Measurements from ENCODE around the gene NCKAP5. TPM values are rescaled to one million over a fixed set of nuclear protein-coding genes. Genes with fewer than 3 reads are reported as not detected.

Gene NCKAP5
- total and polyA plus RNA-seq, 2 experiments from 2014 or later = 0.65 to 0.86 TPM

GRCh38 chr2:132951008-132951714 is 617.1 kb downstream of the NCKAP5 start:
- no peaks in the 10 kb centered on the region for H3F3A ChIP-seq (ENCODE audit: insufficient read depth)
- H3K9ac ChIP-seq = no peak overlapping the region
- H2AFZ ChIP-seq = no peak overlapping the region
- in situ Hi-C loops (cut with MboI) = no loop called here
- no peak for DNase-seq
- no peak overlapping the region for H3K4me3 ChIP-seq
- no peaks in the 10 kb centered on the region for H3K27me3 ChIP-seq (replicated peaks; ENCODE audit: insufficient read depth)
- 43 to 46% methylated on average over 8 of the region's 8 CpGs for WGBS, 2 experiments (ENCODE audit: low coverage in 1 of 2, low lambda C conversion rate in 2 of 2, missing lambda C conversion rate in 2 of 2)
- TF ChIP-seq EZH2phosphoT487 (IDR thresholded peaks at IDR 0.05; ENCODE audit: insufficient read depth, low read depth) (no peak), EZH2 (IDR thresholded peaks at IDR 0.05; ENCODE audit: insufficient read depth, poor library complexity, severe bottlenecking) (no peak)
- H3K27ac ChIP-seq = no peak overlapping the region
- no peaks in the 10 kb centered on the region for H4K20me1 ChIP-seq (ENCODE audit: insufficient read depth)
- no peaks in the 10 kb centered on the region for H3K36me3 ChIP-seq (ENCODE audit: low read depth)
- no peaks in the 10 kb centered on the region for H3K79me2 ChIP-seq (ENCODE audit: insufficient read depth)
- H3K4me2 ChIP-seq (ENCODE audit: unreplicated experiment) = no peak overlapping the region
- H3K9me3 ChIP-seq (ENCODE audit: low read depth) = no peaks in the 10 kb centered on the region
- no peaks in the 10 kb centered on the region for H3K4me1 ChIP-seq (ENCODE audit: insufficient read depth)
- H3K9me2 ChIP-seq (ENCODE audit: insufficient read depth) = no peaks in the 10 kb centered on the region

- no peaks in the 10 kb centered on the region for H3F3A ChIP-seq (ENCODE audit: insufficient read depth)
- H3K27ac ChIP-seq = no peak overlapping the region
- no peak overlapping the region for H2AFZ ChIP-seq
- no peaks in the 10 kb centered on the region for H4K20me1 ChIP-seq (ENCODE audit: insufficient read depth)
- no peak for DNase-seq
- H3K27me3 ChIP-seq (replicated peaks; ENCODE audit: insufficient read depth) = no peaks in the 10 kb centered on the region
- WGBS, 2 experiments (ENCODE audit: low coverage in 1 of 2, low lambda C conversion rate in 2 of 2, missing lambda C conversion rate in 2 of 2) = 59 to 73% methylated on average over 3 of the region's 3 CpGs
- no peaks in the 10 kb centered on the region for H3K4me1 ChIP-seq (ENCODE audit: insufficient read depth)
- H3K36me3 ChIP-seq (ENCODE audit: low read depth) = no peaks in the 10 kb centered on the region
- no peak overlapping the region for H3K4me3 ChIP-seq
- no peak for TF ChIP-seq EZH2 (IDR thresholded peaks at IDR 0.05; ENCODE audit: insufficient read depth, poor library complexity, severe bottlenecking)
- no peak for TF ChIP-seq EZH2phosphoT487 (IDR thresholded peaks at IDR 0.05; ENCODE audit: insufficient read depth, low read depth)
- H3K9me2 ChIP-seq (ENCODE audit: insufficient read depth) = no peaks in the 10 kb centered on the region
- H3K4me2 ChIP-seq (ENCODE audit: unreplicated experiment) = no peak overlapping the region
- no peaks in the 10 kb centered on the region for H3K79me2 ChIP-seq (ENCODE audit: insufficient read depth)
- no peak overlapping the region for H3K9ac ChIP-seq
- in situ Hi-C loops (cut with MboI) = no loop called here
- no peaks in the 10 kb centered on the region for H3K9me3 ChIP-seq (ENCODE audit: low read depth)
These were observed 619.2 kb downstream of the NCKAP5 start for GRCh38 chr2:132949108-132949507.

- H3K27ac ChIP-seq = no peak overlapping the region
- in situ Hi-C loops (cut with MboI) = no loop called here
- no peak overlapping the region for H2AFZ ChIP-seq
- H4K20me1 ChIP-seq (ENCODE audit: insufficient read depth) = no peaks in the 10 kb centered on the region
- H3K9me2 ChIP-seq (ENCODE audit: insufficient read depth) = no peaks in the 10 kb centered on the region
- H3K9me3 ChIP-seq (ENCODE audit: low read depth) = no peaks in the 10 kb centered on the region
- H3K4me3 ChIP-seq = no peak overlapping the region
- WGBS, 2 experiments (ENCODE audit: low coverage in 1 of 2, low lambda C conversion rate in 2 of 2, missing lambda C conversion rate in 2 of 2) = 65 to 69% methylated on average over 6 of the region's 6 CpGs
- no peak for TF ChIP-seq EZH2phosphoT487 (IDR thresholded peaks at IDR 0.05; ENCODE audit: insufficient read depth, low read depth)
- TF ChIP-seq EZH2 (IDR thresholded peaks at IDR 0.05; ENCODE audit: insufficient read depth, poor library complexity, severe bottlenecking) = no peak
- H3F3A ChIP-seq (ENCODE audit: insufficient read depth) = no peaks in the 10 kb centered on the region
- H3K27me3 ChIP-seq (replicated peaks; ENCODE audit: insufficient read depth) = no peaks in the 10 kb centered on the region
- no peaks in the 10 kb centered on the region for H3K4me1 ChIP-seq (ENCODE audit: insufficient read depth)
- no peak overlapping the region for H3K4me2 ChIP-seq (ENCODE audit: unreplicated experiment)
- no peak overlapping the region for H3K9ac ChIP-seq
- no peak for DNase-seq
- no peaks in the 10 kb centered on the region for H3K79me2 ChIP-seq (ENCODE audit: insufficient read depth)
- H3K36me3 ChIP-seq (ENCODE audit: low read depth) = no peaks in the 10 kb centered on the region
These were observed 620.1 kb downstream of the NCKAP5 start for GRCh38 chr2:132948211-132948610.

GRCh38 chr2:132943829-132944228 is 624.4 kb downstream of the NCKAP5 start:
- TF ChIP-seq EZH2phosphoT487 (IDR thresholded peaks at IDR 0.05; ENCODE audit: insufficient read depth, low read depth) (no peak), EZH2 (IDR thresholded peaks at IDR 0.05; ENCODE audit: insufficient read depth, poor library complexity, severe bottlenecking) (no peak)
- Histone ChIP-seq H4K20me1 (ENCODE audit: insufficient read depth) (no peaks in the 10 kb centered on the region), H3K4me3 (no peak overlapping the region), H3K9ac (no peak overlapping the region), H3K79me2 (ENCODE audit: insufficient read depth) (no peaks in the 10 kb centered on the region), H3K9me2 (ENCODE audit: insufficient read depth) (no peaks in the 10 kb centered on the region), H3K36me3 (ENCODE audit: low read depth) (no peaks in the 10 kb centered on the region), H3K4me2 (ENCODE audit: unreplicated experiment) (no peak overlapping the region), H3F3A (ENCODE audit: insufficient read depth) (no peaks in the 10 kb centered on the region), H2AFZ (no peak overlapping the region), H3K27ac (no peak overlapping the region), H3K27me3 (replicated peaks; ENCODE audit: insufficient read depth) (no peaks in the 10 kb centered on the region), H3K9me3 (ENCODE audit: low read depth) (no peaks in the 10 kb centered on the region), H3K4me1 (ENCODE audit: insufficient read depth) (no peaks in the 10 kb centered on the region)
- WGBS, 2 experiments (ENCODE audit: low coverage in 1 of 2, low lambda C conversion rate in 2 of 2, missing lambda C conversion rate in 2 of 2) = 63 to 67% methylated on average over 5 of the region's 5 CpGs
- in situ Hi-C loops (cut with MboI) = no loop called here
- no peak for DNase-seq

Measured in GM23248 (cell line).